Measurements from ENCODE around the gene SPCS1.
A peak's percentile ranks its signal among the peaks of the same experiment; 100 is the strongest.
"Not testable (repeated sequence)": the region's sequence is repeated elsewhere in the genome, so short reads cannot be mapped to it uniquely, and the experiment has no call there.

SPCS1 gene

GRCh38 chr3:52694528-52695189 lies 11.2 kb upstream of the SPCS1 start:
- DNase-seq (ENCODE audit: low spot score), result no peak

DNA sequence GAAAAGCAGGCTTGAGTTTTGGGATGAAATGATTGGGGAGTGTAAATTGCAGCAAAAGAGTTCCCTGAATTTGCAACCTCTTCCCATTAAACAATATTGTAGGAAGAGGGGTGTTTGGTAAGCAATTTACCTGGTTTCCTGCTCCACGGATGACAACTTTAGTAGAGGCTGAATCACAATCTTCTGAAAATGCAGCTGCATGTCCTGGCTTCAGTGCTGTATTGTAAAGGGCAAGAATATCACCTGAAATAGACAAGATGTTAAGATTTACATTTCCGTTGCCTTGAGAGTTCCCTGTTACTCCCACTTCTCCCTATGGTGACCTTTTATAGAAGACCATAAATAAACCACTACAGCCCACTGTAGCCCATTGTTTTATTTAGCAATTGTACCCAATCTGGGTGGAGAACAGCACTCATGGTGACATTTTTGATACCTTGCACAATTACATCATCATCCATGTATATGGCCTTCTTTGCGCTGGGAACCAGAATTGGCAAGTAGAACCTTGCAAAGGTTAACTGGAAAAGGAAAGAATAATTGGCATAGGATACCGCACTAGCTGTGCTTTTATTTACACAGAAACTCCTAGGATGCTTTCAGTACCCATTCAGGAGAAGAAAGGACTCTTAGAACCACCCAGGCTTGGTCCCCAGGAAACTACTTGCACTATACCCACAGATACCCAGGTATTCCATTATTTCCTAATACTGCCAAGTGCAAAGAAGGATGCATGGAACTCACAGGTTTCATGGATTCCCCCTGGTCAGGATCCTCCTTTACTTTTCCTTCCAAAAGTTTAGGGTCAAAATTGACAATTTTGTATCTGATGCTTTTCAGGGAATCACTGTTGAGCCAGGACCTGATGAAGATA lies 9.9 kb upstream of the SPCS1 start:
- DNase-seq (ENCODE audit: low spot score), result no peak

GRCh38 chr3:52696830-52697631 lies 8.9 kb upstream of the SPCS1 start:
- no peak for DNase-seq (ENCODE audit: low spot score)

GRCh38 chr3:52697632-52697965 lies 8.3 kb upstream of the SPCS1 start:
- no peak for DNase-seq (ENCODE audit: low spot score)

DNA sequence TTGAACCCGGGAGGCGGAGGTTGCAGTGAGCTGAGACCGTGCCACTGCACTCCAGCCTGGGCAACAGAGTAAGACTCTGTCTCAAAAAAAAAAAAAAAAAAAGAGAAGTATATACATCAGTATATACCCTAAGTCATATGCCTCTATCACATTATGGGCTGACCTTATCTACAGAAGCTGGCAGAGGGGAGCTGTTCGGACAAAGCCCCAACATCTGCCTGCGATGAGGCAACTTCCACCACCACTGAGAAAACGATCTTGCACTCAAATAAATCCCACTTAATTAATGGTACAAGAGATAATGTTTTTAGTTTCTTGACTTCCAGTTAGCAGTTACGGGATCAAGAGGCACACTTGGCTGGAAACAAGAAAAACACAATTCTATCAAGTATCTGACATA lies 2.6 kb upstream of the SPCS1 start:
- DNase-seq (ENCODE audit: low spot score), result no peak

DNA sequence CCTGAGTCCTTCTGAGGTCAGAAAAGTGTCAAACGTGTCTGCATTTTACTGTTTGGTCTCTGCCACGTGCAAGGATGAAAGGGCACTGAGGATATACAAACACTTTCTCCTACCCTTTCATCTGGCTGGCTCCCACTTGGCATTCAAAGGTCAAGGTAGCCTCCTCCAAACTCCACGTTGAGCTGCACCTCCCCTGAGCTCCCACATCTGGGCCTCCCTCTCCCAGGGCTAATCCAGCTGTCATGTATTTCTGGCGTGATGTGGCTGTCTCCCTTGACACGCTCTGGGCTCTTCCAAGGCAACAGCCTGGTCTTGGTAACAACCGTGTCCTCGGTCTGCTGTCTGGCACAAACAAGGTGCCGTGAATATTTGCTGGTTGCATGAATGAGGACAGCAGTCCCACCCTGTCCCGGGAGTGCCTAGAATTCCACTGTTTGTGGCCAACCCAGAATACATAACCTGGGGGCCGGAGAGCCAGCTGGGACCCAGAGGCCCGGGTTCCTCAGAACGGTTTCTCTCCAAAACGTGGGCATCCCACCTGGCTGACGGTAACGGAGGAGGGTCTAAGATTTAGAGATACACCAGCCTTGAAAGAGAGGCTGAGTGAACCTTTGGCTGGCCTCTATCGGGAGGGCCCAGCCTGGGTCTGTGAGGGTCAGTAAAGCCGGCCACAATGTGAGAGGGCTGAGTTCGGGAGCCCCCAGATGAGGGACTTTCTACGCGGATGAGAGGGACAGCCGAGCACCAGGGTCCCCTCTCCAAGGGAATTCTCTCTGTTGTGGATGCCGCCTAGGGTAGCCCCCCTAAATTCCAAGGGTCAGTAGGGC lies 1.1 kb upstream of the SPCS1 start:
- DNase-seq (ENCODE audit: low spot score), result peak; percentile 69

DNA sequence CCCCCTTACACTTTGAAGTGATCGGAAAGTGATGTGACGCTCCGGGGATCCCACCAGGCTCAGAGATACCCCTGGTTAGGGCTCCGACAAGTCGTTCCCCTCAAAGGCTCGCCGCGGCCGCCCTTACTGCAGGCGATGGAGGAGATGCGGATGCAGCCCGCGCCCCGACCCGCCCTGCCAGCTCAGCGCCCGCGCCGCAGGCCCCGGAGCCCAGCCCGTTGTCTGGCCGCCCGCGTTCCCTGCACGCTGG lies 543 bp upstream of the SPCS1 start:
- DNase-seq (ENCODE audit: low spot score), result no peak

GRCh38 chr3:52707585-52707984 lies 1.7 kb downstream of the SPCS1 start:
- DNase-seq (ENCODE audit: low spot score), result no peak

DNA sequence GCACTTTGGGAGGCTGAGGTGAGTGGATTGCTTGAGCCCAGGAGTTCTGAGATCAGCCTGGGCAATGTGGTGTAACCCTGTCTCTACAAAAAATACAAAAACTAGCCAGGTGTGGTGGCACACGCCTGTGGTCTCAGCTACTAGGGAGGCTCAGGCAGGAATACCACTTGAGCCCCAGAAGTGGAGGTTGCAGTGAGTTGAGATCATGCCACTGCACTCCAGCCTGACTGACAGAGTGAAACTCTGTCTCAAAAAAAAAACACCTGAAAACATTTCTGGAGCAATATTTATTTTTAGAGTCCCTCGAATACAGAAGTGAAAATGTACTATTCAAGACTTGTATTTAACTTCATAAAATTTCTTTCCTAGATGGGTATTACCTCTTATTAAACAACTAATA lies 4.6 kb downstream of the SPCS1 start:
- DNase-seq (ENCODE audit: low spot score), result no peak

GRCh38 chr3:52712291-52713212 lies 6.6 kb downstream of the SPCS1 start:
- DNase-seq (ENCODE audit: low spot score), result no peak

DNA sequence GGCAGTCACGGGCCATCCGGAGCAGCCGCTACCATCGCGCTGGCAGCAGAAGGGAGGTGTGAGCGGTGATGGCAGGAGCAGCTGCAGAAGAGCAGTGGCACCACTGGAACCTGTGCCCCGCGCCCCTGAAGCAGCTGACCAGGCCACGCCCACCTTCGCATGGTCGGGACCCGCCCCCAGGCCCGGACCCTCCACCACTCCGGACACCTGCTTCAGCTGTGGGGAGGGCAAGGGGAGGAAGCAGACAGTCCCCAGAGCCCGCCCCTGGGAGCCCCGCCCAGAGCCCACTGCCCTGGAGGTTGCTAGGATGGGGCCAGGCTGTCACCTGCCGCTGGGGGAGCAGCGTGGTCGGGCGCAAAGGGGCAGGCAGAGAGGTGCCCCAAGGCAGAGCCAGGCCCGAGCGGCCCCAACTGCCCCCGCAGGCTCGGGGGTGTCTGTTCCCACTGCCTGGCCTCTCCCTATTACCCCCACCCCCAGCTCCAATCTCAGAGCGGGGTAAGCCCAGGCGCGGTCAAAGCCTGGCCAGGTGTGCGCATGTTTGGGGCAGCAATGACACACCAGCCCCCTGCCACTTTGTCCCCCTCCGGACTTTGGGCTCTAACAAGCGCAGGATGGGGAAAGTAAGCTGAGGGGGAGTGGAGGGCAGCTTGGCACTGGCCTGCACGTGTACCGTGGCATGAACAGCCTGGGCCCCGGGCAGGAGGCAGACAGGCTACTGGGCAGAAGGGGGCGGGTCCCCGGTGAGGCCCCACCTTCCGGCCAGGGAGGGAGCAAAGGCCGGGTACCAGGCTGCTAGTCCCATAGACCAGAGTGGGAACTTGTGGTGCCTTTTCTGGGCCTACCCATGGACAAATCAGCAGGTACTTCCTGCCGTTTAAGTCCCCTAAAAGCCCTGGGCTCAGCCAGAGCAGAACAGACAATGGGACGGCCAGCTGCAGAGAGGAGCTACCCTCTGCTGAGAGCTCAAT lies 8.7 kb downstream of the SPCS1 start:
- DNase-seq (ENCODE audit: low spot score), result no peak

DNA sequence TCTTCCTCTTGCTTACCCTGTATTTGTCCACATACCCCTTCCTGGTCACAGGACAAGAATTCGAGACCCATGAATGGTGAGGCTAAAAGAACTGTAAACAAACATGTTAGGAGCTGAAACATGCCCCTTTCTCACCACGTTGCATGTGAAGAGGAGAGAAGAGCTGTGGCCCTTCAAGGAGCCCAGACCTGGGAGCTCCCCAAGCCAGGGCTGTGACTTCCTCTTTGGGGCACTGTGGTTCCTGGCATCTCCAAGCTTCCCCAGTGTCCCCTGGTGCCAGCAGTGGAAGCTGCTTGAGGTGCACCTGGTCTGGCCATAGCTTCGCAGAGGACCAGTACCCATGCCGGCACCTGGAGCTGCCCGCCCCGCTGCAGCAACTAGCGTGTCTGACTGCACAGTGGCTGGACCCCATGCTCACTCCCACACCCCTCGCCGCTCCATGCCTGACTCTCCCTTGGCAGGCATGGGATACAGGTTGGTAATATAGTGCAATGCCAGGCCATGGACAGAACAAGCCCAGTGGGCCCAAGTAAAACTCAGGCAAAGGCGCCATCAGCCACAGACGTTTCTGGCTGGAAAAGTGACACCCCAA lies 9.9 kb downstream of the SPCS1 start:
- no peak for DNase-seq (ENCODE audit: low spot score)

- DNase-seq (ENCODE audit: low spot score), result no peak
Observed at GRCh38 chr3:52719618-52720017, 13.7 kb downstream of the SPCS1 start.

DNA sequence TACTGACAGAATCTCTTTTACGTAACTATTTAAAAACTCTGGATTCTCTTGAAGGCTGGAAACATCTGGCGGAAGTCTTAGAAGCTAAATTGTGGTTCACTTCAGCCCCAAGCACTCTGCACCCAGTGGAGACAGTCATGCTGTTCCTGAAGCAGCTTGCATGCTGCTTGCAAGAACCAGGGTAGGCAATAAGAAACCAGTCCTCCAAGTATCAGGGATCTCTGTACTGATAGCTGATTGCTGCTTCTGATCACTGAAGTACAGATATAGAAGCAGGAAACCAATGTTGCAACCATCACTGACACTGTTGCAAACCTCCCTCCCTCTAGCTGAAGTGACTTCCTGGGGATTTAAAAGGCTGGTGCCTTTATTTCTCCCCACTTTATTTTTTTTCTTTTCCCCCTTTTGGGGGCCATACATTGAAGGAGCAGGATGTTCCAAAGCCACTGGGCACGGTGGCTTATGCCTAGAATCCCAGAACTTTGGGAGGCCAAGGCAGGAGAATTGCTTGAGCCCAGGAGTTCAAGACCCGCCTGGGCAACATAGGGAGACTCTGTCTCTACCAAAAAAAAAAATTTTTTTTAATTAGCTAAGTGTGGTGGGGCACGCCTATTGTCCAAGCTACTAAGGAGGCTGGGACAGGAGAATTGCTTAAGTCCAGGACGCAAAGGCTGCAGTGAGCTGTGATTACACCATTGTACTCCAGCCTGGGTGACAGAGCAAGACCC lies 15.3 kb downstream of the SPCS1 start:
- no peak for DNase-seq (ENCODE audit: low spot score)

- no peak for DNase-seq (ENCODE audit: low spot score)
Observed at GRCh38 chr3:52721730-52722008, 15.8 kb downstream of the SPCS1 start.

- no peak for DNase-seq (ENCODE audit: low spot score)
Observed at GRCh38 chr3:52722491-52722890, 16.6 kb downstream of the SPCS1 start.

- DNase-seq (ENCODE audit: low spot score), result no peak
Observed at GRCh38 chr3:52723935-52724334, 18.0 kb downstream of the SPCS1 start.

- no peak for DNase-seq (ENCODE audit: low spot score)
Observed at GRCh38 chr3:52724511-52724910, 18.6 kb downstream of the SPCS1 start.

- not testable (repeated sequence) for DNase-seq (ENCODE audit: low spot score)
Observed at GRCh38 chr3:52728753-52729152, 22.8 kb downstream of the SPCS1 start.

Data from SW480 (cell line).